Erythroblast (primary cell): ENCODE measurements around the gene ASCC1.
"Not testable (repeated sequence)": the region's sequence is repeated elsewhere in the genome, so short reads cannot be mapped to it uniquely, and the experiment has no call there.

Experiments used
- GATA1 ChIP-seq: IDR thresholded peaks from 2 replicates; pipeline ENCODE4 v1.6.1; 2011; ENCODE audit warnings: low read depth, mild to moderate bottlenecking, control low read depth, low read length, moderate library complexity
- POLR2A ChIP-seq: IDR thresholded peaks from 2 replicates; pipeline ENCODE4 v1.6.1; 2011; ENCODE audit warnings: mild to moderate bottlenecking, low read length

GRCh38 chr10:72136225-72136624, 79.9 kb downstream of the ASCC1 start:
- TF ChIP-seq POLR2A, GATA1: not testable (repeated sequence)
